ENCODE measurements around the gene LMBRD2. TPM values are rescaled to one million over a fixed set of nuclear protein-coding genes. Genes with fewer than 3 reads are reported as not detected.

The LMBRD2 gene
- total RNA-seq, 4 donors from 2014 or later = 11.9 to 26.3 (median 12.7) TPM

- TF ChIP-seq CTCF (IDR thresholded peaks at IDR 0.05; ENCODE audit: low read depth) = no peak
Measured at GRCh38 chr5:36055984-36056383, 95.7 kb downstream of the LMBRD2 start.

GRCh38 chr5:36054647-36055046 lies 97.0 kb downstream of the LMBRD2 start:
- TF ChIP-seq CTCF (IDR thresholded peaks at IDR 0.05; ENCODE audit: low read depth) = no peak

GRCh38 chr5:36052538-36052937 lies 99.1 kb downstream of the LMBRD2 start:
- TF ChIP-seq CTCF (IDR thresholded peaks at IDR 0.05; ENCODE audit: low read depth) = no peak

GRCh38 chr5:36049949-36050348 lies 101.7 kb downstream of the LMBRD2 start:
- TF ChIP-seq CTCF (IDR thresholded peaks at IDR 0.05; ENCODE audit: low read depth) = no peak

Small RNAs within 50 kb of the gene (small RNA-seq; reads per million reads assigned to genes)
- gene AC016612.1 (not detected), gene MIR580 (not detected), gene RNU6-1305P (not detected)

Other genes starting within 250 kb of the LMBRD2 start
- not detected for gene CAPSL, start 213.3 kb downstream of the LMBRD2 start, total RNA-seq
- gene UGT3A1, start 160.5 kb downstream of the LMBRD2 start, total RNA-seq = not detected
- not detected for gene UGT3A2, start 85.0 kb downstream of the LMBRD2 start, total RNA-seq
- 10 to 100 TPM; 12.1 to 13.5 (median 12.9) TPM for gene SKP2, start 224 bp upstream of the LMBRD2 start, total RNA-seq
- 10 to 100 TPM; 22.5 to 34.8 (median 26.3) TPM for gene NADK2, start 90.0 kb upstream of the LMBRD2 start, total RNA-seq
- gene RANBP3L, start 150.0 kb upstream of the LMBRD2 start, total RNA-seq = 10 to 100 TPM in 1 of 4 donors, 1 to 10 TPM in 3; 4.2 to 17.4 (median 6.9) TPM